ENCODE measurements around the gene NINJ1. TPM values are rescaled to one million over a fixed set of nuclear protein-coding genes. Genes with fewer than 3 reads are reported as not detected.
A peak's percentile ranks its signal among the peaks of the same experiment; 100 is the strongest.

The NINJ1 gene
- total and polyA plus RNA-seq, 2 of the 13 experiments (the other 11 are each of a cell fraction or from before 2014, with no cell fraction given): 81.2 to 92.1 TPM

DNA sequence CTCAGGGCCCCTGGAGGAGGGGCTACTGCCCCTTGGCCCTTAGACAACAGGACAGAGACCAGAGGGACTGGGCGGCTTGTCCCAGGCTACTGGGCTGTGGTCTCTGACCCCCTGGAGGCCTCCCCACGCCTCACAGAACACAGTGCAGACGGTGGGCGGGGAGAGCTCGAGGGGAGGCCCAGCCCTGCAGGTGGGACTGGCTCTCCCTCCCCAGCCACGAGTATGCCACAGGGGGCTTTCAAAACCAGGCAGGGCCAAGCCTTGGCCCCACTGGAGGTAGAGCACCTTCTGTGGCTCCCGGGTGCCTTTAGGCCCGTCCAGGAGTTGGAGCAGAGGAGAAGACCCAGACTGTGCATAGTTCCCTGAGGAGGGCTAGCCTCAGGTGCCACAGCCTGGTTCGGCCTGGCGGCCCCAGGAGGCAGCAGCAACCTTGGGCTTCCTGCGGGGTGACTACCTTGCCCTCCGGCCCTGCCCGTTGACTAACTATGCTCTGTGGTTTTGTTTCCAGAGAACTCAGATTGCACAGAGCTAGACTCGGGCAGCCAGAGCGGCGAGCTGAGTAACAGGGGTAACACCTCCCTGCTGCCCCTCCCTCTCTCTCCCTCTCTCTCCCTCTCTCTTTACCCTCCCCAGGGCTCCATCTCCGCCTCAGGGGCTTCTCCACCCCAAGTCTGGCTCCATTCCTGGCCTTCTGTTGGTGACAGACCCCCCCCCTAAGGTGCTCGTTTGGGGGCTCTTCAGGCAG is 22.5 kb downstream of the NINJ1 start (continued):
- TF ChIP-seq HMGXB3 (CRISPR knock-in tag; IDR thresholded peaks at IDR 0.05; ENCODE audit: borderline replicate concordance): no peak
- TF ChIP-seq GATAD2A (CRISPR knock-in tag; IDR thresholded peaks at IDR 0.05): 0 out of 2 replicates have a peak, but pooled peaks have one; percentile 18
- TF ChIP-seq MXI1 (IDR thresholded peaks at IDR 0.05; ENCODE audit: borderline replicate concordance, low read depth, low read length): no peak
- no peak for TF ChIP-seq ZNF761 (CRISPR knock-in tag; conservative IDR thresholded peaks at IDR 0.05)
- TF ChIP-seq HMG20B (CRISPR knock-in tag; conservative IDR thresholded peaks at IDR 0.05): no peak
- TF ChIP-seq RORA (CRISPR knock-in tag; IDR thresholded peaks at IDR 0.05): no peak
- TF ChIP-seq NKX3-1 (CRISPR knock-in tag; IDR thresholded peaks at IDR 0.05): no peak
- TF ChIP-seq CBX1 (IDR thresholded peaks at IDR 0.05; ENCODE audit: low read depth): no peak
- no peak for TF ChIP-seq ZNF850 (CRISPR knock-in tag; conservative IDR thresholded peaks at IDR 0.05)
- no peak for TF ChIP-seq RFX3 (CRISPR knock-in tag; IDR thresholded peaks at IDR 0.05)
- no peak for TF ChIP-seq BHLHE40 (IDR thresholded peaks at IDR 0.05; ENCODE audit: low read length)
- no peak for TF ChIP-seq RCOR2 (CRISPR knock-in tag; IDR thresholded peaks at IDR 0.05)
- no peak for TF ChIP-seq KMT2B (CRISPR knock-in tag; IDR thresholded peaks at IDR 0.05)
- no peak for TF ChIP-seq TOE1 (CRISPR knock-in tag; IDR thresholded peaks at IDR 0.05)
- TF ChIP-seq, protein P1, sequence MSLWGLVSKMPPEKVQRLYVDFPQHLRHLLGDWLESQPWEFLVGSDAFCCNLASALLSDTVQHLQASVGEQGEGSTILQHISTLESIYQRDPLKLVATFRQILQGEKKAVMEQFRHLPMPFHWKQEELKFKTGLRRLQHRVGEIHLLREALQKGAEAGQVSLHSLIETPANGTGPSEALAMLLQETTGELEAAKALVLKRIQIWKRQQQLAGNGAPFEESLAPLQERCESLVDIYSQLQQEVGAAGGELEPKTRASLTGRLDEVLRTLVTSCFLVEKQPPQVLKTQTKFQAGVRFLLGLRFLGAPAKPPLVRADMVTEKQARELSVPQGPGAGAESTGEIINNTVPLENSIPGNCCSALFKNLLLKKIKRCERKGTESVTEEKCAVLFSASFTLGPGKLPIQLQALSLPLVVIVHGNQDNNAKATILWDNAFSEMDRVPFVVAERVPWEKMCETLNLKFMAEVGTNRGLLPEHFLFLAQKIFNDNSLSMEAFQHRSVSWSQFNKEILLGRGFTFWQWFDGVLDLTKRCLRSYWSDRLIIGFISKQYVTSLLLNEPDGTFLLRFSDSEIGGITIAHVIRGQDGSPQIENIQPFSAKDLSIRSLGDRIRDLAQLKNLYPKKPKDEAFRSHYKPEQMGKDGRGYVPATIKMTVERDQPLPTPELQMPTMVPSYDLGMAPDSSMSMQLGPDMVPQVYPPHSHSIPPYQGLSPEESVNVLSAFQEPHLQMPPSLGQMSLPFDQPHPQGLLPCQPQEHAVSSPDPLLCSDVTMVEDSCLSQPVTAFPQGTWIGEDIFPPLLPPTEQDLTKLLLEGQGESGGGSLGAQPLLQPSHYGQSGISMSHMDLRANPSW (CRISPR knock-in tag; IDR thresholded peaks at IDR 0.05; ENCODE audit: borderline replicate concordance): no peak
- TF ChIP-seq ONECUT2 (CRISPR knock-in tag; IDR thresholded peaks at IDR 0.05): no peak
- TF ChIP-seq ZFP82 (CRISPR knock-in tag; IDR thresholded peaks at IDR 0.05; ENCODE audit: borderline replicate concordance): 0 out of 2 replicates have a peak, but pooled peaks have one; percentile 55
- no peak; the same call in 1 of the 2 replicates for TF ChIP-seq ZNF563 (CRISPR knock-in tag; IDR thresholded peaks at IDR 0.05)
- TF ChIP-seq, protein P2, sequence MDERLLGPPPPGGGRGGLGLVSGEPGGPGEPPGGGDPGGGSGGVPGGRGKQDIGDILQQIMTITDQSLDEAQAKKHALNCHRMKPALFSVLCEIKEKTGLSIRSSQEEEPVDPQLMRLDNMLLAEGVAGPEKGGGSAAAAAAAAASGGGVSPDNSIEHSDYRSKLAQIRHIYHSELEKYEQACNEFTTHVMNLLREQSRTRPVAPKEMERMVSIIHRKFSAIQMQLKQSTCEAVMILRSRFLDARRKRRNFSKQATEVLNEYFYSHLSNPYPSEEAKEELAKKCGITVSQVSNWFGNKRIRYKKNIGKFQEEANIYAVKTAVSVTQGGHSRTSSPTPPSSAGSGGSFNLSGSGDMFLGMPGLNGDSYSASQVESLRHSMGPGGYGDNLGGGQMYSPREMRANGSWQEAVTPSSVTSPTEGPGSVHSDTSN (CRISPR knock-in tag; IDR thresholded peaks at IDR 0.05): no peak
- TF ChIP-seq ZNF17 (CRISPR knock-in tag; IDR thresholded peaks at IDR 0.05): no peak
- TF ChIP-seq, protein P3, sequence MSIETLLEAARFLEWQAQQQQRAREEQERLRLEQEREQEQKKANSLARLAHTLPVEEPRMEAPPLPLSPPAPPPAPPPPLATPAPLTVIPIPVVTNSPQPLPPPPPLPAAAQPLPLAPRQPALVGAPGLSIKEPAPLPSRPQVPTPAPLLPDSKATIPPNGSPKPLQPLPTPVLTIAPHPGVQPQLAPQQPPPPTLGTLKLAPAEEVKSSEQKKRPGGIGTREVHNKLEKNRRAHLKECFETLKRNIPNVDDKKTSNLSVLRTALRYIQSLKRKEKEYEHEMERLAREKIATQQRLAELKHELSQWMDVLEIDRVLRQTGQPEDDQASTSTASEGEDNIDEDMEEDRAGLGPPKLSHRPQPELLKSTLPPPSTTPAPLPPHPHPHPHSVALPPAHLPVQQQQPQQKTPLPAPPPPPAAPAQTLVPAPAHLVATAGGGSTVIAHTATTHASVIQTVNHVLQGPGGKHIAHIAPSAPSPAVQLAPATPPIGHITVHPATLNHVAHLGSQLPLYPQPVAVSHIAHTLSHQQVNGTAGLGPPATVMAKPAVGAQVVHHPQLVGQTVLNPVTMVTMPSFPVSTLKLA (IDR thresholded peaks at IDR 0.05): no peak
- TF ChIP-seq ZNF569 (CRISPR knock-in tag; IDR thresholded peaks at IDR 0.05; ENCODE audit: borderline replicate concordance): no peak
